Mucosa of descending colon (tissue), 3 donors: ENCODE results near the gene MRS2. TPM values are rescaled to one million over a fixed set of nuclear protein-coding genes. Genes with fewer than 3 reads are reported as not detected.
"Not testable (repeated sequence)": the region's sequence is repeated elsewhere in the genome, so short reads cannot be mapped to it uniquely, and the experiment has no call there.

ENCODE experiments used
- ATAC-seq: fragments of 200-7000 bp; cut with Tn5 transposase; one replicate; pipeline ENCODE4 v1.9.1; 2020; ENCODE audit warnings: mild to moderate bottlenecking, moderate library complexity
- DNase-seq, 3 donors: peaks; one replicate each; pipeline ENCODE4 v3.0.0-alpha.2; 2020
- H3K36me3 ChIP-seq: fragments of 200-600 bp; one replicate; pipeline ENCODE4 v1.8.0; 2021; ENCODE audit warnings: low read depth, mild to moderate bottlenecking
- H3K4me1 ChIP-seq: fragments of 200-600 bp; one replicate; pipeline ENCODE4 v1.8.0; 2021; ENCODE audit warnings: low read depth, mild to moderate bottlenecking
- H3K4me3 ChIP-seq: fragments of 200-600 bp; one replicate; pipeline ENCODE4 v1.8.0; 2021; ENCODE audit warnings: mild to moderate bottlenecking
- H3K9me3 ChIP-seq: fragments of 200-600 bp; one replicate; pipeline ENCODE4 v1.8.0; 2021; ENCODE audit warnings: mild to moderate bottlenecking
- CTCF ChIP-seq: fragments of 200-600 bp; IDR thresholded peaks from one replicate; pipeline ENCODE4 v1.8.0; 2022; ENCODE audit warnings: antibody characterized with exemption, mild to moderate bottlenecking
- intact Hi-C, 2 donors: fragments of 100-400 bp; cut with DNase I in 1 of 2; cut with micrococcal nuclease in 1 of 2; formaldehyde crosslinking; loops; one replicate each; pipeline versions ENCODE4 v1.11.0 to v1.11.1; 2022; cut with DNase I, micrococcal nuclease
- total RNA-seq, 3 donors: library from RNA; stranded (reverse); fragmentation: NEBNext Ultra II Directional in 2 of 3; extraction: Animal tissue kit (Norgen Biotek cat#: 25700) in 2 of 3; gene quantifications; one replicate each; pipeline versions ENCODE4 v1.2.1 to v1.2.4, GENCODE V29; 2021 to 2023
- donor health status: DM: no; HTN: no; CAD: no; lungs with moderate emphysema.
- donor health status: DM: no; HTN: no; CAD: no.
- donor health status: DM: no; HTN: yes; CAD: no.

MRS2 gene
- total RNA-seq, 3 donors from 2014 or later = 25.4 to 32.1 (median 28.9) TPM

- no peak for TF ChIP-seq CTCF
- H3K36me3 ChIP-seq = no peaks in the 10 kb centered on the region
- intact Hi-C loops = no loop called here
Observed at GRCh38 chr6:24357336-24358218, 45.2 kb upstream of the MRS2 start, which contains the start of gene DCDC2. Gene DCDC2 (minus strand): TSS chr6:24358059. CDS start chr6:24357750, 309 bp downstream.

GRCh38 chr6:24358219-24358821 lies 44.4 kb upstream of the MRS2 start:
- Histone ChIP-seq H3K4me1 (peaks cover 9% of the 10 kb centered on the region), H3K36me3 (no peaks in the 10 kb centered on the region), H3K9me3 (no peaks in the 10 kb centered on the region), H3K4me3 (no peak overlapping the region)
- peak in 2 of 3 donors; percentile 5 to 21 for DNase-seq
- intact Hi-C loops = no loop called here
- ATAC-seq = no peak
- TF ChIP-seq CTCF = no peak

More at GRCh38 chr6:24357336-24358218, 45.2 kb upstream of the MRS2 start, which contains the start of gene DCDC2:
- DNase-seq (peak; percentile 86 to 90 (median 89)), ATAC-seq (peak; percentile 87)
- Histone ChIP-seq H3K9me3 (no peaks in the 10 kb centered on the region), H3K4me3 (no peak within 1 kb of the TSS), H3K4me1 (peaks cover 9% of the 10 kb centered on the region)

- DNase-seq (peak; percentile 74 to 84 (median 83)), ATAC-seq (peak; percentile 91)
- Histone ChIP-seq H3K36me3 (no peaks in the 10 kb centered on the region), H3K4me1 (peaks cover 9% of the 10 kb centered on the region), H3K4me3 (no peak overlapping the region), H3K9me3 (no peaks in the 10 kb centered on the region)
- intact Hi-C loops = no loop called here
- TF ChIP-seq CTCF = peak; percentile 59
Observed at GRCh38 chr6:24359640-24360454, 42.9 kb upstream of the MRS2 start.

- ATAC-seq, H3K9me3 ChIP-seq, H3K4me1 ChIP-seq, H3K36me3 ChIP-seq, H3K4me3 ChIP-seq, DNase-seq, intact Hi-C loops: not testable (repeated sequence)
Observed at GRCh38 chr6:24362363-24362762, 40.4 kb upstream of the MRS2 start.

- ATAC-seq, H3K4me3 ChIP-seq, H3K4me1 ChIP-seq, H3K36me3 ChIP-seq, H3K9me3 ChIP-seq, intact Hi-C loops, DNase-seq: not testable (repeated sequence)
Observed at GRCh38 chr6:24365103-24365633, 37.6 kb upstream of the MRS2 start.

- Histone ChIP-seq H3K4me3 (no peak overlapping the region), H3K9me3 (no peaks in the 10 kb centered on the region), H3K4me1 (no peaks in the 10 kb centered on the region), H3K36me3 (no peaks in the 10 kb centered on the region)
- no peak for TF ChIP-seq CTCF
- DNase-seq (no peak), ATAC-seq (no peak)
- intact Hi-C loops = no loop called here
Observed at GRCh38 chr6:24374612-24375011, 28.1 kb upstream of the MRS2 start.
